PC-3 (cell line): Measurements from ENCODE around the gene MAP3K20.

Experiments used
- EZH2 ChIP-seq: fragments of 300-600 bp; sonication (generic); IDR thresholded peaks from one replicate; pipeline ENCODE4 v1.6.1; 2017; ENCODE audit warnings: antibody characterized with exemption, mild to moderate bottlenecking, low read length; ENCODE audit not compliant: unreplicated experiment
- EZH2phosphoT487 ChIP-seq: fragments of 300-600 bp; sonication (generic); IDR thresholded peaks from 2 replicates; pipeline ENCODE4 v1.6.1; 2018; ENCODE audit warnings: mild to moderate bottlenecking, antibody characterized with exemption, low read length, borderline replicate concordance
- TF ChIP-seq, protein P1 (sequence below): fragments of 300-600 bp; sonication (generic); conservative IDR thresholded peaks from 2 replicates; pipeline ENCODE4 v1.5.1; 2017; ENCODE audit warnings: antibody characterized with exemption, low read depth, mild to moderate bottlenecking, low read length

DNA sequence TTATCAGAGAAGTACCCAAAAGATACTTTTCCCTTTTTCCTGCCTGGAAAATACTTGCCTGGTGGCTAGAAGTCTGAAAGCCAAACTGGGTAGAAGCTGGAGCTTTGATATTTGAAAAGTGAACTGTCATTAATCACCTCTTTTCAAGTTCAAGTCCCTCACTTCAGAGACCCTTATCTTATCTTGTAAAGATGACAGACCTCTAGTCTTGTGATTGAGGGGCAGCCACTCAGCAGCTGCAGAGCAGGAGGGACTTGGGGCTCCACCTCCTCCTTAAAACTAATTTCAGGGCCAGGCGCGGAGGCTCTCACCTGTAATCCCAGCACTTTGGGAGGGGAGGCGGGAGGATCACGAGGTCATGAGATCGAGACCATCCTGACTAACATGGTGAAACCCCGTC is 214.9 kb downstream of the MAP3K20 start:
- TF ChIP-seq, protein P1, sequence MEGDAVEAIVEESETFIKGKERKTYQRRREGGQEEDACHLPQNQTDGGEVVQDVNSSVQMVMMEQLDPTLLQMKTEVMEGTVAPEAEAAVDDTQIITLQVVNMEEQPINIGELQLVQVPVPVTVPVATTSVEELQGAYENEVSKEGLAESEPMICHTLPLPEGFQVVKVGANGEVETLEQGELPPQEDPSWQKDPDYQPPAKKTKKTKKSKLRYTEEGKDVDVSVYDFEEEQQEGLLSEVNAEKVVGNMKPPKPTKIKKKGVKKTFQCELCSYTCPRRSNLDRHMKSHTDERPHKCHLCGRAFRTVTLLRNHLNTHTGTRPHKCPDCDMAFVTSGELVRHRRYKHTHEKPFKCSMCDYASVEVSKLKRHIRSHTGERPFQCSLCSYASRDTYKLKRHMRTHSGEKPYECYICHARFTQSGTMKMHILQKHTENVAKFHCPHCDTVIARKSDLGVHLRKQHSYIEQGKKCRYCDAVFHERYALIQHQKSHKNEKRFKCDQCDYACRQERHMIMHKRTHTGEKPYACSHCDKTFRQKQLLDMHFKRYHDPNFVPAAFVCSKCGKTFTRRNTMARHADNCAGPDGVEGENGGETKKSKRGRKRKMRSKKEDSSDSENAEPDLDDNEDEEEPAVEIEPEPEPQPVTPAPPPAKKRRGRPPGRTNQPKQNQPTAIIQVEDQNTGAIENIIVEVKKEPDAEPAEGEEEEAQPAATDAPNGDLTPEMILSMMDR, result no peak
- TF ChIP-seq EZH2, result no peak
- no peak for TF ChIP-seq EZH2phosphoT487
